ENCODE measurements around the gene TRPM2.

- TF ChIP-seq, protein P1, sequence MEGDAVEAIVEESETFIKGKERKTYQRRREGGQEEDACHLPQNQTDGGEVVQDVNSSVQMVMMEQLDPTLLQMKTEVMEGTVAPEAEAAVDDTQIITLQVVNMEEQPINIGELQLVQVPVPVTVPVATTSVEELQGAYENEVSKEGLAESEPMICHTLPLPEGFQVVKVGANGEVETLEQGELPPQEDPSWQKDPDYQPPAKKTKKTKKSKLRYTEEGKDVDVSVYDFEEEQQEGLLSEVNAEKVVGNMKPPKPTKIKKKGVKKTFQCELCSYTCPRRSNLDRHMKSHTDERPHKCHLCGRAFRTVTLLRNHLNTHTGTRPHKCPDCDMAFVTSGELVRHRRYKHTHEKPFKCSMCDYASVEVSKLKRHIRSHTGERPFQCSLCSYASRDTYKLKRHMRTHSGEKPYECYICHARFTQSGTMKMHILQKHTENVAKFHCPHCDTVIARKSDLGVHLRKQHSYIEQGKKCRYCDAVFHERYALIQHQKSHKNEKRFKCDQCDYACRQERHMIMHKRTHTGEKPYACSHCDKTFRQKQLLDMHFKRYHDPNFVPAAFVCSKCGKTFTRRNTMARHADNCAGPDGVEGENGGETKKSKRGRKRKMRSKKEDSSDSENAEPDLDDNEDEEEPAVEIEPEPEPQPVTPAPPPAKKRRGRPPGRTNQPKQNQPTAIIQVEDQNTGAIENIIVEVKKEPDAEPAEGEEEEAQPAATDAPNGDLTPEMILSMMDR (IDR thresholded peaks at IDR 0.05; ENCODE audit: borderline replicate concordance, extremely low read depth, low read length, poor library complexity, severe bottlenecking), result no peak
- no peak for TF ChIP-seq EZH2 (IDR thresholded peaks at IDR 0.05; ENCODE audit: borderline replicate concordance, low read depth, low read length, severe bottlenecking)
Measured at GRCh38 chr21:44325386-44326271, 27.8 kb upstream of the TRPM2 start.

Data from DND-41 (cell line).